Mucosa of descending colon (tissue), 3 donors: Measurements from ENCODE around the gene MINDY3. TPM values are rescaled to one million over a fixed set of nuclear protein-coding genes. Genes with fewer than 3 reads are reported as not detected.

Experiments
- ATAC-seq: fragments of 200-7000 bp; cut with Tn5 transposase; one replicate; pipeline ENCODE4 v1.9.1; 2020; ENCODE audit warnings: mild to moderate bottlenecking, moderate library complexity
- DNase-seq, 3 donors: peaks; one replicate each; pipeline ENCODE4 v3.0.0-alpha.2; 2020
- H3K36me3 ChIP-seq: fragments of 200-600 bp; one replicate; pipeline ENCODE4 v1.8.0; 2021; ENCODE audit warnings: low read depth, mild to moderate bottlenecking
- H3K4me1 ChIP-seq: fragments of 200-600 bp; one replicate; pipeline ENCODE4 v1.8.0; 2021; ENCODE audit warnings: low read depth, mild to moderate bottlenecking
- H3K4me3 ChIP-seq: fragments of 200-600 bp; one replicate; pipeline ENCODE4 v1.8.0; 2021; ENCODE audit warnings: mild to moderate bottlenecking
- H3K9me3 ChIP-seq: fragments of 200-600 bp; one replicate; pipeline ENCODE4 v1.8.0; 2021; ENCODE audit warnings: mild to moderate bottlenecking
- intact Hi-C, 2 donors: fragments of 100-400 bp; cut with DNase I in 1 of 2; cut with micrococcal nuclease in 1 of 2; formaldehyde crosslinking; loops; one replicate each; pipeline versions ENCODE4 v1.11.0 to v1.11.1; 2022; cut with DNase I, micrococcal nuclease
- total RNA-seq, 3 donors: library from RNA; stranded (reverse); fragmentation: NEBNext Ultra II Directional in 2 of 3; extraction: Animal tissue kit (Norgen Biotek cat#: 25700) in 2 of 3; gene quantifications; one replicate each; pipeline versions ENCODE4 v1.2.1 to v1.2.4, GENCODE V29; 2021 to 2023
- TF ChIP-seq, protein P1 (sequence below): fragments of 200-600 bp; IDR thresholded peaks from one replicate; pipeline ENCODE4 v1.8.0; 2022; ENCODE audit warnings: antibody characterized with exemption, mild to moderate bottlenecking
- donor health status: DM: no; HTN: no; CAD: no; lungs with moderate emphysema.
- donor health status: DM: no; HTN: no; CAD: no.
- donor health status: DM: no; HTN: yes; CAD: no.

The MINDY3 gene
- total RNA-seq, 3 donors from 2014 or later, result 20.2 to 36.4 (median 28.4) TPM

DNA sequence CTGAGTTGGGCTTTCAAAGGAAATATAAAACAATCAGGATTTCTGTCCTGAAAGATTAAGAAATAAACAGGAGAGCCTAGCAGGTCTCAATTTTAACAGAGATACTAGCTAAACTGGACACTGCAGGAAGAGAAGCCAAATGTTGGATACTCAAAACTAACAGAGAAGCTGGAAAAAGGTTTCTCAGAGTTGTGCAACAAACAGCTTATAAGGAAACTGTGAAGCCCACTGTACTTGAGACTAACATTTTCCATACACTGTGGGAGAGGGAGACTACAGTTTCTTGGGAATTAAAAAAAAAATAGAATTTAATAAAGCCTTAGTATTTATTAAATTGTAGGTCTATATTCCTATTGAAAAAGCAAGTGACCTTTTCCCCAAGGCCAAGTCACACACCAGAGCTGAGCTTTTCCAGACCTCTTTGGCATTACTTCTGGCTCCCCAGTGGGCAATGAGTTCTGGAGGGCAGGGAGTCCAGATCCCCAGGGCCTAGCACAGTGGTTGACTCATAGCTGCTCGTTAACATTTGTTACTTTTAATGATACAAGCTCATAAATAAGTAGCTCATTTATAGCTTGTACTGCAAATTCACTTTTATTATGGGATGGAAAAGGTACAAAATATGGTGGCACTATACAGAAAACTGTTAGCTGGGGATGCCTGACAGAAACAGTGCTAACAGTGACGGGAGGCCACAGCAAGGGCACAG lies 68.3 kb downstream of the MINDY3 start:
- Histone ChIP-seq H3K9me3 (no peaks in the 10 kb centered on the region), H3K4me1 (peaks cover 11% of the 10 kb centered on the region), H3K4me3 (no peak overlapping the region), H3K36me3 (no peaks in the 10 kb centered on the region)
- DNase-seq (no peak), ATAC-seq (no peak)
- TF ChIP-seq, protein P1, sequence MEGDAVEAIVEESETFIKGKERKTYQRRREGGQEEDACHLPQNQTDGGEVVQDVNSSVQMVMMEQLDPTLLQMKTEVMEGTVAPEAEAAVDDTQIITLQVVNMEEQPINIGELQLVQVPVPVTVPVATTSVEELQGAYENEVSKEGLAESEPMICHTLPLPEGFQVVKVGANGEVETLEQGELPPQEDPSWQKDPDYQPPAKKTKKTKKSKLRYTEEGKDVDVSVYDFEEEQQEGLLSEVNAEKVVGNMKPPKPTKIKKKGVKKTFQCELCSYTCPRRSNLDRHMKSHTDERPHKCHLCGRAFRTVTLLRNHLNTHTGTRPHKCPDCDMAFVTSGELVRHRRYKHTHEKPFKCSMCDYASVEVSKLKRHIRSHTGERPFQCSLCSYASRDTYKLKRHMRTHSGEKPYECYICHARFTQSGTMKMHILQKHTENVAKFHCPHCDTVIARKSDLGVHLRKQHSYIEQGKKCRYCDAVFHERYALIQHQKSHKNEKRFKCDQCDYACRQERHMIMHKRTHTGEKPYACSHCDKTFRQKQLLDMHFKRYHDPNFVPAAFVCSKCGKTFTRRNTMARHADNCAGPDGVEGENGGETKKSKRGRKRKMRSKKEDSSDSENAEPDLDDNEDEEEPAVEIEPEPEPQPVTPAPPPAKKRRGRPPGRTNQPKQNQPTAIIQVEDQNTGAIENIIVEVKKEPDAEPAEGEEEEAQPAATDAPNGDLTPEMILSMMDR, result no peak
- intact Hi-C loops, result no loop called here

DNA sequence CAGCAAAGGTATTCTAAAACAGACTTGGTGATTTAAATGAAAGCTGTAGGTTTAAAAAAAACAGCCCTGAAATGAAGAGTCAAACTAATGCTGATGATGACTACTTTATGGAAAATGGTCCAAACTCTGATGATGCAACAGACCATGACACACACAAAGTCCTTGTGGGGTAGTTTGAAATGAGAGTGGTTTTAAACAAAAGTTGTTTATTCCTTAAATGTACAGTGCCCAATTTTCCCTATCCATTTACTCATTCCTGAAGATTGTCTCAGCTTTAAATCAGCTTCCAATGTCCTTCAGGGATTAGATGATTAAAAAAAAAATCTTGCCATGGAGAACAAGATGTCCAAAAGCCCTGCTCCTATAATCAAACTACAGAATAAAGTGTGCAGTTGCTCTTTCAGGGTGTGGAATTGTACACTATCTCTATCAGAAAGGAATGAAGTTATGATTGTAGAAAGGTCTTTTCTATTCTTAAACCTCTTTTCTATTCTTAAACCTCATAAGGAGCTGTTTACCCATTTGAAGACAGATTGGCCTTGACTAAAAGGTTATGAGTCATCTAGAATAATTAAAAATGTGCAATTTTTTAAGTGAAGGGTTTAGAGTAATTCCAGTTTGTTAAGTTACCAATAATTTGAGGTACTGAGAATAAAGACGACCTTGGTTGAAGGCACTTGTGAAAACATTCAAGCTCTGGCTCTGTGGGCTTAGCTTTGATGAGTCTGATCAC lies 70.3 kb downstream of the MINDY3 start:
- intact Hi-C loops, result no loop called here
- Histone ChIP-seq H3K9me3 (no peaks in the 10 kb centered on the region), H3K4me3 (no peak overlapping the region), H3K4me1 (peaks cover 3% of the 10 kb centered on the region), H3K36me3 (no peaks in the 10 kb centered on the region)
- DNase-seq, result no peak
- peak; percentile 44 for ATAC-seq
- TF ChIP-seq, protein P1, result no peak

DNA sequence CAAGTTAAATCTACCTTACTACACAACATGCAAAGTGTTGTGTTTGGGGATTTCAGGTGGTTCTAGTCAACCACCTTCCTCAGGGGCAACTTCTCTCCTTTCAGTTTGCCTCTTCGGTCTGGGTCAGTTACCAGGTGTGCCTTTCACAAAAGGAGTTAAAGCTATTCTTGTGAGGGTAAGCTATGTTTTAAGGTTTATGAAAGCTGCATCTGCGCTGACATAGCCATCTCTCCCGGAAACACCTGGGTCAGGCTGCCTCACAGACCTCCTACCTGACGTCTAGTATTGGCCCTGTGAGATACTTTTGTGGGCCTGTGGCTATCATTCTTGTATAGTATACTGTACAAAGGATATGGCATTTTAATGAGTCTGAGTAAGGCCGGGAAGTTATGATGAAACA lies 72.9 kb downstream of the MINDY3 start:
- Histone ChIP-seq H3K4me3 (no peak overlapping the region), H3K4me1 (peaks cover 3% of the 10 kb centered on the region), H3K36me3 (no peaks in the 10 kb centered on the region), H3K9me3 (no peaks in the 10 kb centered on the region)
- DNase-seq (peak in 1 of 3 donors; percentile 21), ATAC-seq (peak; percentile 55)
- intact Hi-C loops, result no loop called here
- TF ChIP-seq, protein P1, result no peak

DNA sequence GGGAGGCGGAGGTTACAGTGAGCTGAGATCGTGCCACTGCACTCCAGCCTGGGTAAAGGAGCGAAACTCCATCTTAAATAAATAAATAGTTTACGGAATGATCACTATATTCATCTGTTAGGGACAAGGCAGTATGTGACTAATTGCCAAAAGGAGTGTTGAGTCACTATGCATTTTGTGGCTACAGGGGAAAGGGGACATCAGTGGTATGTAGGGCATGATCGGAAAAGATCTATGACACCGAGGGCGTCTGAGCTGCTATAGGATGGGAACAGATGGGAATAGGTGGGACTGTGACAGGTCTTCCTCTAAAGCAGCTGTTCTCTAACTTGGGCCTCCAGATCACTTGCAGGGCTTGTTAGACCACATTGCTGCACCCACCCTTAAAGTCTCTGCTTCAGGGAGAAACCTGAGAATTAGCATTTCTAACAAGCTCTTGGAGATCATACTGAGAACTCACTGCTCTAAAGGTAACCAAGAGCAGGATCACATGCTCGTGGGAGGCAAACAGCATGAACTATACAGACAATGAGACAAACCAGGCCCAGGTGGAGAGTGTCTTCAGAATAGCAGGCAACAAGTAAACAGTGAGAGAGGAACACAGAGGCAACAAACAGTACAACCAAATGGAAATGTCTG lies 75.5 kb downstream of the MINDY3 start:
- H3K4me3 ChIP-seq, result no peak overlapping the region
- TF ChIP-seq, protein P1, result no peak
- intact Hi-C loops, result no loop called here
- no peak for ATAC-seq
- H3K4me1 ChIP-seq, result no peaks in the 10 kb centered on the region
- H3K9me3 ChIP-seq, result no peaks in the 10 kb centered on the region
- no peak for DNase-seq
- H3K36me3 ChIP-seq, result no peaks in the 10 kb centered on the region

DNA sequence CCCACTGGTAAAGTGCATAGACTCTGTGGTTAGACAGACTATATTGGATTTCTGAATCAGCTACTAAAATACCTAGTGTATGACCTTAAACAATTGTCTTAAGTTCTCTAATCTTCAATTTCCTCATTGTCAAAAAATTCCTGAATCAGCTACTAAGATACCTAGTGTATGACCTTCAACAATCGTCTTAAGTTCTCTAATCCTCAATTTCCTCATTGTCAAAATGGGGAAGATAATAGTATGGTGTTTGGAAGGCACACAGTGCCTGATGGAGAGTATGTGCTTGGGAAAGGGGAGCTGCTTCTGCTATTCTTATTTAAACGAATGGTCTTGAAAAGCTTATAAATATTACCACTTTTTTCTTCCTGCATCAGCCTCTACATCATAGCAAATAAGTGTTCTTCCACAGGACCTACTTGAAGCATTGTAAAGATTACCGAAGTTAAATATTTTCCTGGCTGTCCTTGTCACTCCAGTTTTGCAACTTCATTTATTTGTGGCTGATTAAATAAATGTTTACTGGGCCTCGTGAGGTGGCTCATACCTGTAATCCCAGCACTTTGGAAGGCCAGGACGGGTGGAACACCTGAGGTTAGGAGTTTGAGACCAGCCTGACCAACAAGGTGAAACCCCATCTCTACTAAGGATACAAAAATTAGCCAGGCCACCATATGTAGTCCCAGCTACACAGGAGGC lies 76.2 kb downstream of the MINDY3 start:
- intact Hi-C loops, result no loop called here

More for the DNA sequence above, 76.2 kb downstream of the MINDY3 start:
- no peaks in the 10 kb centered on the region for H3K4me1 ChIP-seq
- TF ChIP-seq, protein P1, result no peak
- no peaks in the 10 kb centered on the region for H3K9me3 ChIP-seq
- no peak overlapping the region for H3K4me3 ChIP-seq
- H3K36me3 ChIP-seq, result no peaks in the 10 kb centered on the region
- DNase-seq, result no peak
- peak; percentile 25 for ATAC-seq
